Measurements from ENCODE around the gene NAALAD2.

The NAALAD2 gene

GRCh38 chr11:90241414-90241813 is 107.0 kb downstream of the NAALAD2 start:
- no peak for DNase-seq (ENCODE audit: low read depth in 2 of 2)

Data from stimulated activated CD8-positive, alpha-beta memory T cell treated with anti-CD3 and anti-CD28 coated beads, Interleukin-15, amount 100 ng/mL, for 48 hours (primary cell).